Mesothelial cell of epicardium (in vitro differentiated cells): ENCODE data around the gene ASB18. TPM values are rescaled to one million over a fixed set of nuclear protein-coding genes. Genes with fewer than 3 reads are reported as not detected.
A peak's percentile ranks its signal among the peaks of the same experiment; 100 is the strongest.

Source experiments
- DNase-seq, 2 experiments: peaks; one replicate each; pipeline ENCODE4 v3.0.0; 2021; ENCODE audit warnings: low spot score in 2 of 2; ENCODE audit not compliant: unreplicated experiment in 2 of 2
- H3K27ac Mint-ChIP-seq: 2 replicates; pipeline ENCODE4 v1.8.0; 2021; ENCODE audit warnings: mixed read lengths
- H3K27me3 Mint-ChIP-seq: 2 replicates; pipeline ENCODE4 v1.8.0; 2021; ENCODE audit warnings: low read depth, mixed read lengths
- H3K36me3 Mint-ChIP-seq: 2 replicates; pipeline ENCODE4 v1.8.0; 2021; ENCODE audit warnings: mixed read lengths
- H3K4me1 Mint-ChIP-seq: 2 replicates; pipeline ENCODE4 v1.8.0; 2021; ENCODE audit warnings: mixed read lengths
- H3K4me3 Mint-ChIP-seq: 2 replicates; pipeline ENCODE4 v1.8.0; 2021; ENCODE audit warnings: mild to moderate bottlenecking, moderate library complexity, mixed read lengths
- H3K9me3 Mint-ChIP-seq: 2 replicates; pipeline ENCODE4 v1.8.0; 2021; ENCODE audit warnings: mixed read lengths
- CTCF ChIP-seq: fragments of 200-600 bp; sonication (generic); IDR thresholded peaks from one replicate; pipeline ENCODE4 v1.5.0; 2021; ENCODE audit warnings: antibody characterized with exemption; ENCODE audit not compliant: unreplicated experiment
- total RNA-seq: library from RNA; stranded (reverse); gene quantifications from 3 replicates; pipeline ENCODE4 v1.2.1, GENCODE V29; 2021

The ASB18 gene
- total RNA-seq, 1 donor from 2014 or later: not detected

- peaks cover 45% of the 10 kb centered on the region for H3K27me3 Mint-ChIP-seq
- H3K4me1 Mint-ChIP-seq: peaks cover 23% of the 10 kb centered on the region
- no peaks in the 10 kb centered on the region for H3K36me3 Mint-ChIP-seq
- peak; percentile 93 for TF ChIP-seq CTCF
- DNase-seq: peak in 1 of 2 experiments; percentile 77
- H3K9me3 Mint-ChIP-seq: peaks cover 14% of the 10 kb centered on the region
- H3K4me3 Mint-ChIP-seq: peak overlapping the region; percentile 11
- no peak overlapping the region for H3K27ac Mint-ChIP-seq
Measured at GRCh38 chr2:236180831-236181453, 83.3 kb downstream of the ASB18 start.

- no peak for TF ChIP-seq CTCF
- H3K4me3 Mint-ChIP-seq: peak overlapping the region; percentile 69
- H3K27ac Mint-ChIP-seq: peak overlapping the region; percentile 88
- no peak for DNase-seq
- peaks cover 27% of the 10 kb centered on the region for H3K4me1 Mint-ChIP-seq
- H3K36me3 Mint-ChIP-seq: no peaks in the 10 kb centered on the region
- peaks cover 8% of the 10 kb centered on the region for H3K9me3 Mint-ChIP-seq
- peaks cover 52% of the 10 kb centered on the region for H3K27me3 Mint-ChIP-seq
Measured at GRCh38 chr2:236180076-236180816, 84.0 kb downstream of the ASB18 start.

- Mint-ChIP-seq H3K4me3 (peak overlapping the region; percentile 71), H3K4me1 (peaks cover 30% of the 10 kb centered on the region), H3K9me3 (peaks cover 2% of the 10 kb centered on the region), H3K27ac (peak overlapping the region; percentile 81), H3K27me3 (peaks cover 57% of the 10 kb centered on the region), H3K36me3 (no peaks in the 10 kb centered on the region)
- DNase-seq: no peak
- TF ChIP-seq CTCF: no peak
Measured at GRCh38 chr2:236179236-236180075, 84.8 kb downstream of the ASB18 start.

GRCh38 chr2:236178890-236179235 is 85.3 kb downstream of the ASB18 start:
- Mint-ChIP-seq H3K9me3 (no peaks in the 10 kb centered on the region), H3K4me1 (peaks cover 30% of the 10 kb centered on the region), H3K27me3 (peaks cover 63% of the 10 kb centered on the region), H3K4me3 (peak overlapping the region; percentile 71), H3K27ac (peak overlapping the region; percentile 69), H3K36me3 (no peaks in the 10 kb centered on the region)
- TF ChIP-seq CTCF: no peak
- DNase-seq: no peak

- Mint-ChIP-seq H3K4me1 (peaks cover 30% of the 10 kb centered on the region), H3K27ac (peak overlapping the region; percentile 69), H3K36me3 (no peaks in the 10 kb centered on the region), H3K9me3 (no peaks in the 10 kb centered on the region), H3K4me3 (peak overlapping the region; percentile 71), H3K27me3 (peaks cover 67% of the 10 kb centered on the region)
- peak; percentile 71 to 87 for DNase-seq
- TF ChIP-seq CTCF: peak; percentile 92
Measured at GRCh38 chr2:236177967-236178889, 86.0 kb downstream of the ASB18 start.
